WTC11 (cell line): ENCODE measurements around the gene WBP1L.

Source experiments
- CTCF ChIP-seq: fragments of 200-600 bp; IDR thresholded peaks from 2 replicates; pipeline ENCODE4 v1.8.0; 2022; ENCODE audit warnings: antibody characterized with exemption
- NFYB ChIP-seq: sonication (generic); formaldehyde crosslinking; conservative IDR thresholded peaks from 2 replicates; pipeline ENCODE4 v1.8.0; 2022; ENCODE audit warnings: low read depth, missing genetic modification reagents
- USF1 ChIP-seq: sonication (generic); formaldehyde crosslinking; IDR thresholded peaks from 2 replicates; pipeline ENCODE4 v1.8.0; 2022; ENCODE audit warnings: mild to moderate bottlenecking, missing genetic modification reagents

DNA sequence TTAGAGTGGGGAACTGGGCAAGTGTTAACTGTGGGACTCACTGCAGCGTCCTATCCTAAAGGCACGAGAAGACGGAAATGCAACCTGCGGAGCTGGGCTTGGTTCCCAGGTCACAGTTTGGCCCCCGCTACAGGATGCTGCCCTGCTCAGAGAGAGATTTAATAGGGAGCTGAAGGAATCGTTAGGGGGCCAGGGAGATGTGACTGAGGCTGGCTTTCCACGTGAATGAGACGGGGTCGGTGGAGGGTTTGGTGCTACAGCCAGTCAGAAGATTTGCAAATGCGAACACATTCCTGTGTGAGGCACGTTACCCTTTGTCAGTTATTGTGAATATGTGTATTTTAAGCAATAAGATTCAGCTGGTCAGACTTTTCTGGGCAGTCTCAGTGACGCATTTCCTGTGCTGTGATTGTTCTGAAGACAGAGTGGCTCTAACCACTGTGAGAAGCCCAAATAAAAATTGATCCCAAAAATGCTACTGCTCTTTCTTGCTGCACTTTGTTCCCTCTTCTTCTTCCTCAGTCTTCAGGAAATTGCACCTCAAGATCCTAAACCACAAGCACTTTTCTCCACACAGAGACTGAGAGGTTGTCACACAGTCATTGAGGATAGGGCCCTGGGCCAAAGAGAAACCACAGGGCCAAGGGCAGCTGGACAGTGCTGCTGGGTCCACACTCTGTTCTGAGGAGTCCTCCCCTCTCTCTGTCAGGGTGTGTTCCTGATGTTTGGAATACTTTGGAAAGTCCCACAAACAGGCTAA lies 72.2 kb downstream of the WBP1L start:
- TF ChIP-seq CTCF (no peak), USF1 (CRISPR knock-in tag) (no peak), NFYB (CRISPR knock-in tag) (no peak)
